Measurements from ENCODE around the gene HDHD2.
"Not testable (repeated sequence)": the region's sequence is repeated elsewhere in the genome, so short reads cannot be mapped to it uniquely, and the experiment has no call there.

Gene HDHD2, protein sequence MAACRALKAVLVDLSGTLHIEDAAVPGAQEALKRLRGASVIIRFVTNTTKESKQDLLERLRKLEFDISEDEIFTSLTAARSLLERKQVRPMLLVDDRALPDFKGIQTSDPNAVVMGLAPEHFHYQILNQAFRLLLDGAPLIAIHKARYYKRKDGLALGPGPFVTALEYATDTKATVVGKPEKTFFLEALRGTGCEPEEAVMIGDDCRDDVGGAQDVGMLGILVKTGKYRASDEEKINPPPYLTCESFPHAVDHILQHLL

GRCh38 chr18:47150029-47150823 lies at the start of gene HDHD2:
Gene HDHD2 (minus strand): TSS chr18:47150500. CDS start chr18:47136439, 14,061 bp downstream.
- Histone ChIP-seq H3K4me3 (ENCODE audit: low read length) (peak within 1 kb of the TSS; percentile 58), H3K4me1 (ENCODE audit: control insufficient read depth, insufficient read depth, low read length) (peaks cover 1% of the 10 kb centered on the region; the same call in 1 of the 2 replicates), H3K27ac (ENCODE audit: low read length) (no peak within 1 kb of the TSS), H3K9me3 (ENCODE audit: control insufficient read depth, insufficient read depth, low read length) (no peaks in the 10 kb centered on the region), H3K27me3 (ENCODE audit: control insufficient read depth, insufficient read depth, low read length) (no peaks in the 10 kb centered on the region), H3K36me3 (ENCODE audit: control insufficient read depth, insufficient read depth, low read length) (no peaks in the 10 kb centered on the region)
- no CpG with 5 or more reads among the region's 70 CpGs for WGBS (ENCODE audit: insufficient coverage, insufficient read length)
- DNase-seq (ENCODE audit: low read depth, low spot score): peak; percentile 52

- not testable (repeated sequence) for H3K27me3 ChIP-seq (ENCODE audit: control insufficient read depth, insufficient read depth, low read length); H3K4me3 ChIP-seq (ENCODE audit: low read length); DNase-seq (ENCODE audit: low read depth, low spot score); H3K36me3 ChIP-seq (ENCODE audit: control insufficient read depth, insufficient read depth, low read length); H3K4me1 ChIP-seq (ENCODE audit: control insufficient read depth, insufficient read depth, low read length); H3K27ac ChIP-seq (ENCODE audit: low read length); H3K9me3 ChIP-seq (ENCODE audit: control insufficient read depth, insufficient read depth, low read length)
- no CpG with 5 or more reads among the region's 3 CpGs for WGBS (ENCODE audit: insufficient coverage, insufficient read length)
These were observed 45.7 kb upstream of the HDHD2 start for GRCh38 chr18:47195961-47196360.

DNA sequence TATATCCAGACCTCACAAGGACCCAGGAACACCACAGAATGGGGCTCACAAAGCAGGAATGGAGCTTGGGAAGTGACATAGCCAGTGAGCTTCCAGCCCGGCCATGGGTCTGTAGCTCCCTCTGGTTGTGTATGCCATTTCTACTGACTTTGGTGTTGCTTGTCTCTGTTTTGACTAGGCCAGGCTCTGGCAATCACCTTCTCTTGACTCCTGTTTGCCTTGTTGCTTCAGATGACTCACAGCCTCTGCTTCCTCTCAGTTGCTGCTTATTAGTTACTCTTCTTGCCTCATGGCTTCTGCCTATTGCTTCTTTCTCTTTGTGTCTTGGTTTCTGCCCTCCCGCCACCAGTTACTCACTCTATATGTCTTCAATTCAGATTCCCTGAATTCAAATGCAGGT lies 41.7 kb upstream of the HDHD2 start:
- H3K4me3 ChIP-seq (ENCODE audit: low read length): no peak overlapping the region
- H3K9me3 ChIP-seq (ENCODE audit: control insufficient read depth, insufficient read depth, low read length): no peaks in the 10 kb centered on the region
- no peaks in the 10 kb centered on the region for H3K4me1 ChIP-seq (ENCODE audit: control insufficient read depth, insufficient read depth, low read length)
- H3K27ac ChIP-seq (ENCODE audit: low read length): no peak overlapping the region
- no peaks in the 10 kb centered on the region for H3K27me3 ChIP-seq (ENCODE audit: control insufficient read depth, insufficient read depth, low read length)
- no CpG with 5 or more reads among the region's 2 CpGs for WGBS (ENCODE audit: insufficient coverage, insufficient read length)
- DNase-seq (ENCODE audit: low read depth, low spot score): no peak
- no peaks in the 10 kb centered on the region for H3K36me3 ChIP-seq (ENCODE audit: control insufficient read depth, insufficient read depth, low read length)

DNA sequence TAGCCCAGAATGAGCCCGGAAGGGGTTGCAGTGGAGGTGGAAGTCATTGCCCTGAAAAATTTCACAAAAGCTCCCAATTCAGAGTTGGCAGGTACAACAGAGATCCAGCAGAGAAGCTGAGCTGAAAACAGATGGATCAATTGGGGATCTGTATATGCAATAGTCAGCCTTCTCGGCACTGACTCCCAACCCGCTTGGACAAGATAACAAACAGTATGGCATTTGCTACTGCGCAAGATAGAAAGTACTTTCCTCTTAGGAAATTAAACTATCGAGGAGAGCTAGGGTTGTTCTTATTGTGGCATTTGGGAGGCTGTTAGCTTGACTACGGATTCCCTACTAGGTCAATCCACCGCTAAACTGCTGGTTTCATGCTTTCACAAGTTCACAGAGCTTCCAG lies 37.4 kb upstream of the HDHD2 start:
- no peaks in the 10 kb centered on the region for H3K9me3 ChIP-seq (ENCODE audit: control insufficient read depth, insufficient read depth, low read length)
- no CpG with 5 or more reads among the region's 7 CpGs for WGBS (ENCODE audit: insufficient coverage, insufficient read length)
- H3K36me3 ChIP-seq (ENCODE audit: control insufficient read depth, insufficient read depth, low read length): no peaks in the 10 kb centered on the region
- H3K4me3 ChIP-seq (ENCODE audit: low read length): no peak overlapping the region
- H3K27ac ChIP-seq (ENCODE audit: low read length): no peak overlapping the region
- no peak for DNase-seq (ENCODE audit: low read depth, low spot score)
- H3K27me3 ChIP-seq (ENCODE audit: control insufficient read depth, insufficient read depth, low read length): no peaks in the 10 kb centered on the region
- H3K4me1 ChIP-seq (ENCODE audit: control insufficient read depth, insufficient read depth, low read length): no peaks in the 10 kb centered on the region

- Histone ChIP-seq H3K27me3 (ENCODE audit: control insufficient read depth, insufficient read depth, low read length) (no peaks in the 10 kb centered on the region), H3K4me3 (ENCODE audit: low read length) (no peak overlapping the region), H3K36me3 (ENCODE audit: control insufficient read depth, insufficient read depth, low read length) (no peaks in the 10 kb centered on the region), H3K27ac (ENCODE audit: low read length) (no peak overlapping the region), H3K4me1 (ENCODE audit: control insufficient read depth, insufficient read depth, low read length) (no peaks in the 10 kb centered on the region), H3K9me3 (ENCODE audit: control insufficient read depth, insufficient read depth, low read length) (no peaks in the 10 kb centered on the region)
- no CpG with 5 or more reads among the region's 5 CpGs for WGBS (ENCODE audit: insufficient coverage, insufficient read length)
- no peak for DNase-seq (ENCODE audit: low read depth, low spot score)
These were observed 34.2 kb upstream of the HDHD2 start for GRCh38 chr18:47184419-47185050.

DNA sequence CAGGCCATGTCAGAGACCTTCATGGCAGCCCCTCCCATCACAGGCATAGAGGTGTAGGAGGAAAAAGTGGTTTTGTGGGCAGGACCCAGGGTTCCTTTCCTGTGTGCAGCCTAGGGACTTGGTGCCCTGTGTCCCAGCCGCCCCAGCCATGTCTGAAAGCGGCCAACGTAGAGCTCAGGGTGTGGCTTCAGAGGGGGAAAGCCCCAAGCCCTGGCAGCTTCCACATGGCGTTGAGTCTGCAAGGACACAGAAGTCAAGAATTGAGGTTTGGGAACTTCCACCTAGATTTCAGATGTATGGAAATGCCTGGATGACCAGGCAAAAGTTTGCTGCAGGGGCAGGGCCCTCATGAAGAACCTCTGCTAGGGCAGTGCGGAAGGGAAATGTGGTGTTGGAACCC lies 31.9 kb upstream of the HDHD2 start:
- not testable (repeated sequence) for H3K27ac ChIP-seq (ENCODE audit: low read length); H3K4me3 ChIP-seq (ENCODE audit: low read length); H3K36me3 ChIP-seq (ENCODE audit: control insufficient read depth, insufficient read depth, low read length); H3K9me3 ChIP-seq (ENCODE audit: control insufficient read depth, insufficient read depth, low read length); H3K27me3 ChIP-seq (ENCODE audit: control insufficient read depth, insufficient read depth, low read length); H3K4me1 ChIP-seq (ENCODE audit: control insufficient read depth, insufficient read depth, low read length); DNase-seq (ENCODE audit: low read depth, low spot score)
- no CpG with 5 or more reads among the region's 5 CpGs for WGBS (ENCODE audit: insufficient coverage, insufficient read length)

DNA sequence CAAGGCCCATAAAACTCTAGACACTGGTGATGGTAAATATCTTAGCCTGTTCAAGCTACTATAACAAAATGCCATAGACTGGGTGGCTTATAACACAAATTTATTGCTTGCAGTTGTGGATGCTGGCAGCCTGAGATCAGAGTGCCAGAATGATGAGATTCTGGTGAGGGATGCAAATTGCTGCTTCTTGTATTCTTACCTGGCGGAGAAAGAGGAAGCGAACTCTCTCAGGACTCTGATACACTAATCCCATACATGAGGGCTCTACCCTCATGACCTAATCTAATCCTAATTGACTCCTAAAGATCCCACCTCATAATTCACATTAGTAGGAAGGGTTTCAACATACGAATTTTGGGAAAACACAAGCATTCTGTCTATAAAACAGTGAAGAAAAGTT lies 30.5 kb upstream of the HDHD2 start:
- H3K27ac ChIP-seq (ENCODE audit: low read length): no peak overlapping the region
- H3K27me3 ChIP-seq (ENCODE audit: control insufficient read depth, insufficient read depth, low read length): no peaks in the 10 kb centered on the region
- no peak overlapping the region for H3K4me3 ChIP-seq (ENCODE audit: low read length)
- H3K9me3 ChIP-seq (ENCODE audit: control insufficient read depth, insufficient read depth, low read length): no peaks in the 10 kb centered on the region
- no peaks in the 10 kb centered on the region for H3K4me1 ChIP-seq (ENCODE audit: control insufficient read depth, insufficient read depth, low read length)
- no CpG with 5 or more reads among the region's 3 CpGs for WGBS (ENCODE audit: insufficient coverage, insufficient read length)
- DNase-seq (ENCODE audit: low read depth, low spot score): no peak
- no peaks in the 10 kb centered on the region for H3K36me3 ChIP-seq (ENCODE audit: control insufficient read depth, insufficient read depth, low read length)

- no peaks in the 10 kb centered on the region for H3K9me3 ChIP-seq (ENCODE audit: control insufficient read depth, insufficient read depth, low read length)
- H3K27ac ChIP-seq (ENCODE audit: low read length): no peak overlapping the region
- H3K27me3 ChIP-seq (ENCODE audit: control insufficient read depth, insufficient read depth, low read length): no peaks in the 10 kb centered on the region
- no peaks in the 10 kb centered on the region for H3K36me3 ChIP-seq (ENCODE audit: control insufficient read depth, insufficient read depth, low read length)
- peaks cover 1% of the 10 kb centered on the region; the same call in 1 of the 2 replicates for H3K4me1 ChIP-seq (ENCODE audit: control insufficient read depth, insufficient read depth, low read length)
- no CpG with 5 or more reads among the region's 4 CpGs for WGBS (ENCODE audit: insufficient coverage, insufficient read length)
- DNase-seq (ENCODE audit: low read depth, low spot score): no peak
- H3K4me3 ChIP-seq (ENCODE audit: low read length): no peak overlapping the region
These were observed 29.2 kb upstream of the HDHD2 start for GRCh38 chr18:47179520-47179919.

DNA sequence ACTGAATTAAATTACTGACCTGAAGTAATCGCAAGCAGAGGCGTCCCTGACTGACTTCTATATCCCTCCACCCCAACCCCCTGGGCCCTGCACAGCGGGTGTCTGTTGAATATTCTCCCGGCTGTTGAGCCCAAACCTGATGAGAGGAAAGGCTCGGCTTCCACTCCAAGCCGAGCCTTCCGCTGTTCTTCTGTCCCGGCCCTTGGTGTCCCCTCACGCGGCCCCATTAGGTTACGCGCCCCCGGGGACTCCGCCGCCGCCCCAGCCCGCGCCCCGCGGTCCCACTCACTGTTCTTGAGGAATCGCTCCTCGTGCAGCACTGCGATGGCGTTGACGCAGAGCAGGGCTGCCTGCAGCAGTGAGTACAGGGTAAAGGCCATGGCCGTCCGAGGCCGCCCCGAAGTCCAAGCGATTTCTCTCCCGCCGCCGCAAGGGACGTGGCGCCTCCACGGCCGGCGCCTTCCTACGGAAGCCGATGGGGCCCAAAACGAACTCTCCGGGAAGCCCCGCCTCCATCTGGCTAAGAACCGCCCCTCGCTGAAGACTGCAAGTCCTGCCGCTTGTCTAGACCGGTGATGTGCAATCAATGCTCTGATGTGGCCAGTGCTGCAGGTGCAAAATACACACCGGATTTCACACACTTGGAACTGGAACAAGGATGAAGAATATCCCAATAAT lies 25.7 kb upstream of the HDHD2 start, which contains the start of gene IER3IP1:
Gene IER3IP1, minus strand, starts transcription at position 467 of the 678 bp plus-strand sequence. Its CDS starts 87 bp downstream, at position 380.
- peaks cover 3% of the 10 kb centered on the region; the same call in 1 of the 2 replicates for H3K4me1 ChIP-seq (ENCODE audit: control insufficient read depth, insufficient read depth, low read length)
- peak; percentile 61 for DNase-seq (ENCODE audit: low read depth, low spot score)
- H3K4me3 ChIP-seq (ENCODE audit: low read length): peak within 1 kb of the TSS; percentile 76
- H3K36me3 ChIP-seq (ENCODE audit: control insufficient read depth, insufficient read depth, low read length): no peaks in the 10 kb centered on the region
- no peak within 1 kb of the TSS for H3K27ac ChIP-seq (ENCODE audit: low read length)
- no CpG with 5 or more reads among the region's 48 CpGs for WGBS (ENCODE audit: insufficient coverage, insufficient read length)
- H3K9me3 ChIP-seq (ENCODE audit: control insufficient read depth, insufficient read depth, low read length): no peaks in the 10 kb centered on the region
- no peaks in the 10 kb centered on the region for H3K27me3 ChIP-seq (ENCODE audit: control insufficient read depth, insufficient read depth, low read length)

GRCh38 chr18:47175283-47175897 lies 25.1 kb upstream of the HDHD2 start:
- Histone ChIP-seq H3K36me3 (ENCODE audit: control insufficient read depth, insufficient read depth, low read length) (no peaks in the 10 kb centered on the region), H3K27me3 (ENCODE audit: control insufficient read depth, insufficient read depth, low read length) (no peaks in the 10 kb centered on the region), H3K4me3 (ENCODE audit: low read length) (peak overlapping the region; percentile 76; the same call in 1 of the 2 replicates), H3K27ac (ENCODE audit: low read length) (no peak overlapping the region), H3K9me3 (ENCODE audit: control insufficient read depth, insufficient read depth, low read length) (no peaks in the 10 kb centered on the region), H3K4me1 (ENCODE audit: control insufficient read depth, insufficient read depth, low read length) (peaks cover 3% of the 10 kb centered on the region; the same call in 1 of the 2 replicates)
- DNase-seq (ENCODE audit: low read depth, low spot score): no peak
- no CpG with 5 or more reads among the region's 24 CpGs for WGBS (ENCODE audit: insufficient coverage, insufficient read length)
